Lung (tissue), 12 donors: ENCODE data around the gene PLD2. TPM values are rescaled to one million over a fixed set of nuclear protein-coding genes. Genes with fewer than 3 reads are reported as not detected.

Source experiments
- ATAC-seq: fragments of 200-7000 bp; cut with Tn5 transposase; one replicate; pipeline ENCODE4 v1.9.1; 2020; ENCODE audit warnings: moderate number of reproducible peaks; ENCODE audit not compliant: insufficient read depth, low FRiP score
- DNase-seq, 3 donors: peaks; one replicate each; pipeline ENCODE4 v3.0.0-alpha.2; 2013 to 2017
- H3K27ac ChIP-seq, 2 donors: one replicate each; pipeline ENCODE4 v1.5.1; 2013; ENCODE audit warnings: mild to moderate bottlenecking in 2 of 2, moderate library complexity in 2 of 2, control low read depth in 1 of 2, inconsistent platforms in 1 of 2, low read depth in 1 of 2, low read length in 1 of 2
- H3K27me3 ChIP-seq, 3 donors: one replicate each; pipeline ENCODE4 v1.5.1; 2013; ENCODE audit warnings: low read length in 2 of 3; ENCODE audit not compliant: control insufficient read depth in 3 of 3, insufficient read depth in 3 of 3
- H3K36me3 ChIP-seq, 4 donors: one replicate each; pipeline ENCODE4 v1.5.1; 2013; ENCODE audit warnings: low read length in 4 of 4, mild to moderate bottlenecking in 1 of 4, moderate library complexity in 1 of 4; ENCODE audit not compliant: control insufficient read depth in 4 of 4, insufficient read depth in 4 of 4
- H3K4me1 ChIP-seq, 5 donors: one replicate each; pipeline ENCODE4 v1.5.1; 2013; ENCODE audit warnings: low read length in 5 of 5, mild to moderate bottlenecking in 2 of 5, moderate library complexity in 1 of 5; ENCODE audit not compliant: control insufficient read depth in 5 of 5, insufficient read depth in 5 of 5
- H3K4me3 ChIP-seq: one replicate; pipeline ENCODE4 v1.5.1; 2013; ENCODE audit warnings: mild to moderate bottlenecking, control low read depth, moderate library complexity
- H3K9ac ChIP-seq, 2 donors: one replicate each; pipeline ENCODE4 v1.5.1; 2013; ENCODE audit warnings: low read length in 2 of 2, control low read depth in 1 of 2; ENCODE audit not compliant: insufficient read depth in 1 of 2
- H3K9me3 ChIP-seq, 4 donors: one replicate each; pipeline ENCODE4 v1.5.1; 2013; ENCODE audit warnings: low read length in 3 of 4, mild to moderate bottlenecking in 1 of 4, moderate library complexity in 1 of 4; ENCODE audit not compliant: control insufficient read depth in 4 of 4, insufficient read depth in 3 of 4
- CTCF ChIP-seq: IDR thresholded peaks from 2 replicates; pipeline ENCODE4 v1.5.1; 2012; ENCODE audit warnings: mild to moderate bottlenecking; ENCODE audit errors: control extremely low read depth, extremely low read depth
- WGBS, 2 donors: extraction: QIAGEN DNeasy Blood & Tissue Kit; methylation state at CpG; one replicate each; pipeline ENCODE4 v1.1.7; 2013; 5-methylcytosine and 5-hydroxymethylcytosine counted together
- polyA plus RNA-seq, 2 donors: library from polyadenylated mRNA; stranded (reverse); fragments of 200-250 nt; gene quantifications; one replicate each; pipeline ENCODE4 v1.2.1, GENCODE V29; 2013
- total RNA-seq, 2 donors: library from RNA; depleted of rRNA in 1 of 2; stranded (reverse); fragments of >200 nt in 1 of 2; gene quantifications; one replicate each; pipeline ENCODE4 v1.2.1, GENCODE V29; 2014 to 2021
- donor health status: control.
- donor health status: control.
- donor health status: Bipolar disorder and iron deficiency.
- donor health status: healthy.
- donor health status: DM: yes; HTN: yes; CAD: no.

PLD2 gene
- total and polyA plus RNA-seq, 4 donors: 18.0 to 42.3 (median 24.7) TPM

GRCh38 chr17:4780325-4780955 lies 26.5 kb upstream of the PLD2 start:
- WGBS, 2 donors: 82 to 83% methylated on average over 11 of the region's 11 CpGs
- ATAC-seq: no peak
- TF ChIP-seq CTCF: no peak

GRCh38 chr17:4782652-4783051 lies 24.3 kb upstream of the PLD2 start:
- Histone ChIP-seq H3K36me3 (no peaks in the 10 kb centered on the region), H3K4me1 (peaks cover 4 to 17% (median 12%) of the 10 kb centered on the region in 5 donors), H3K9ac (no peak overlapping the region), H3K27ac (no peak overlapping the region), H3K27me3 (peaks cover 0 to 57% (median 33%) of the 10 kb centered on the region in 3 donors), H3K4me3 (no peak overlapping the region), H3K9me3 (peaks cover 0 to 2% (median 0%) of the 10 kb centered on the region in 4 donors)
- DNase-seq (no peak), ATAC-seq (no peak)
- 19 to 29% methylated on average over 26 to 28 of the region's 28 CpGs for WGBS, 2 donors
- TF ChIP-seq CTCF: no peak

More at GRCh38 chr17:4780325-4780955, 26.5 kb upstream of the PLD2 start:
- DNase-seq: no peak
- Histone ChIP-seq H3K9me3 (peaks cover 0 to 2% (median 0%) of the 10 kb centered on the region in 4 donors), H3K4me3 (no peak overlapping the region), H3K27ac (no peak overlapping the region), H3K27me3 (peaks cover 0 to 43% (median 28%) of the 10 kb centered on the region in 3 donors), H3K36me3 (no peaks in the 10 kb centered on the region), H3K4me1 (peaks cover 0 to 3% (median 2%) of the 10 kb centered on the region in 5 donors), H3K9ac (no peak overlapping the region)

GRCh38 chr17:4785311-4786105 lies 21.4 kb upstream of the PLD2 start:
- DNase-seq: no peak
- peaks cover 0 to 2% (median 0%) of the 10 kb centered on the region in 4 donors for H3K9me3 ChIP-seq
- no peak for ATAC-seq
- no peak for TF ChIP-seq CTCF
- 7 to 12% methylated on average over 55 to 61 of the region's 61 CpGs for WGBS, 2 donors
- peaks cover 0 to 47% (median 33%) of the 10 kb centered on the region in 3 donors for H3K27me3 ChIP-seq
- H3K4me3 ChIP-seq: no peak overlapping the region
- no peak overlapping the region for H3K9ac ChIP-seq
- peaks cover 4 to 32% (median 14%) of the 10 kb centered on the region in 5 donors for H3K4me1 ChIP-seq
- no peaks in the 10 kb centered on the region for H3K36me3 ChIP-seq
- H3K27ac ChIP-seq: no peak overlapping the region
